ENCODE data around the gene SLC36A4.
"Not testable (repeated sequence)": the region's sequence is repeated elsewhere in the genome, so short reads cannot be mapped to it uniquely, and the experiment has no call there.

The SLC36A4 gene

DNA sequence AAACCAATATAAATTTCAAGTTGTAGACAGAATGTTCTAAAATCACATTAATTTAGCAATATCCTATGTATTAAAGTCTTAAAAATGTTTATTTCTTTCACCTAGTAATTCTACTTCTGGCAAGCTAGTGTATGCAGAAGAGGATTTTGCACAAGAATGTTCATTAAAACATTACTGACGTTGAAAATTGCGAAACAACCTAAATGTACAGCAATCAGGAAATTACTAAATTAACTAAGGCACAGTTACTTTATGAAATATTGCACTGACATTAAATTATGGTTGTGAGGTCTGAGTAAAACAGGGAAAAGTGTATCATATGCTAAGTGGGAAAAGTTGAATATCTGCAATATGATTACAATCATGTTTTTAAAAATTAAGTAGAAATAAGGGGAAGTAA, 4.1 kb downstream of the SLC36A4 start:
- DNase-seq: no peak

DNA sequence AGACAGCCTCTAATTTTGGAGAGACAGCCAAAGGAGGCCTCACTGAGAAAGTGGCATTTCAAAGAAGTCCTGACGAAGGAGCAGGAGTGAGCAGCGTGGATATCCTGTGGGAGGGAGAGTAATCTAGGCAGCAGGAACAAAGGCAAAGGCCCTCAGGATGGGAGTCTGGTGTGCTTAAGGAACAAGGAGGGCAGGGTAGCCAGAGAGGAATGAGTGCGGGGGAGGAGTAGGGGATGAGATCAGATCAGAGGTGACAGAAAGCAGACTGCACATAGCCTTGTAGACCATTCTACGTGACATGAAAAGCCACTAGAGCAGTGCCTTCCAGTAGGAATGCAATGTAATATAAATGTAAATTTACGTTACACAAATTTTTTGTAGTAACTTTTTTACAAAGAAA, 5.6 kb downstream of the SLC36A4 start:
- no peak for DNase-seq

DNA sequence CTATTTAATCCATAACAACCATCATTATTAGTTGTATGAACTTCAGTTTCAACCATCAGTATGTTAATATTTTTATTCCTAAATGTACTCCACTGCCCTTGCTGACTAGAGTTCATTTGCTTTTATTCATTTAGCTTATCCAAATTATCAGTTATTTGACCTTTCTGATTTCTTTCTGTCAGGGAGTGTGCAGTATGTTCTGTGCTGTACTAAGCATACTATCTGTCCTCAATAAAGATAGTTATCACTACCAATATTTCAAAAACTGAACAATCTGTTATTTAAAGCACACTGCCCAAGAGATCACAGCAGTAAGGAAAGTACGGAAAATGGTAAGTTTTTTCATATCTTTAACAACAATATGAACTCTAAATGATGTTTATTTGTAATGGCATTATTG, 8.3 kb downstream of the SLC36A4 start:
- DNase-seq: no peak

DNA sequence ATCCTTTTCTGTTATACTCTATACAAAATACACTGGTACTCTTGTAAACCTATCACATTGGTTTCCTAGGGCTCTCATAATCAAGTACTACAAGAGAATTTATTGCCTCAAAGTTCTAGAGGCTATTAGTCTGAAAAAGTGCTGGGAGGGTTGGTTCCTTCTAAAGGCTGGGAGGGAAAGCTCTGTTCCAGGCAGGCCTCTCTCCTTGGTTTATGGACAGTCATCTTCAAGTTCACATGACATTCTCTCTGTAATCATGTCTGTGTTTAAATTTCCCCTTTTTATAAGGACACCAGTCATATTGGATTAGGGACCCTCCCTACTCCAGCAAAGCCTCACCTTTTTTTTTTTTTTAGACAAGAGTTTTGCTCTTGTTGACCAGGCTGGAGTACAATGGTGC, 9.1 kb downstream of the SLC36A4 start:
- DNase-seq: no peak

DNA sequence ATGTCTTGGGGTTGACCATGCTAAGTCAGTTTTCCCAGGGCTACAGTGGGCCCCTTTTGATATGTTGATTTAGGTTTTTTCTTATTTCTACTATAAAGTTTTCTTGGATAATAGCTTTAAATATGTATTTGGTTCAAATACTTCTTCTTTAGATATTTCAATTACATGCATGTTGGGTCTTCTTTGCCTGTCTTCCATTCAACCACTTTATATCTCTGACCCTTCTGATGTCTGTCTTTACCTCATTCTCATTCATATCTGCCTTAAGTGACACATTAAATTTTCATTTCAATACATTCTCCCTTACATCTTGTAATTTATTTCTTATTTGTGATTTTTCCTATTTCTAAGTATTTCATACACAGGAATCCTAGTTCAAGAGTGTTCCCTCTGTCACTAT, 10.5 kb downstream of the SLC36A4 start:
- no peak for DNase-seq

DNA sequence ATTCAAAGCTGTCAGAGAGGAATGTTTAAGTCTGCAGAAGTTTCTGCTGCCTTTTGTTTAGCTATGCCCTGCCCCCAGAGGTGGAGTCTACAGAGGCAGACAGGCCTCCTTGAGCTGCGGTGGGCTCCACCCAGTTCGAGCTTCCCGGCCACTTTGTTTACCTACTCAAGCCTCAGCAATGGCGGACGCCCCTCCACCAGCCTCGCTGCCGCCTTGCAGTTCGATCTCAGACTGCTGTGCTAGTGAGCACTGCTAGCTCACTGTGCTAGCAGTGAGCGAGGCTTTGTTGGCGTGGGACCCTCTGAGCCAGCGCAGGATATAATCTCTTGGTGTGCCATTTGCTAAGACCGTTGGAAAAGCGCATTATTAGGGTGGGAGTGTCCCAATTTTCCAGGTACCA, 19.9 kb downstream of the SLC36A4 start:
- DNase-seq: not testable (repeated sequence)

DNA sequence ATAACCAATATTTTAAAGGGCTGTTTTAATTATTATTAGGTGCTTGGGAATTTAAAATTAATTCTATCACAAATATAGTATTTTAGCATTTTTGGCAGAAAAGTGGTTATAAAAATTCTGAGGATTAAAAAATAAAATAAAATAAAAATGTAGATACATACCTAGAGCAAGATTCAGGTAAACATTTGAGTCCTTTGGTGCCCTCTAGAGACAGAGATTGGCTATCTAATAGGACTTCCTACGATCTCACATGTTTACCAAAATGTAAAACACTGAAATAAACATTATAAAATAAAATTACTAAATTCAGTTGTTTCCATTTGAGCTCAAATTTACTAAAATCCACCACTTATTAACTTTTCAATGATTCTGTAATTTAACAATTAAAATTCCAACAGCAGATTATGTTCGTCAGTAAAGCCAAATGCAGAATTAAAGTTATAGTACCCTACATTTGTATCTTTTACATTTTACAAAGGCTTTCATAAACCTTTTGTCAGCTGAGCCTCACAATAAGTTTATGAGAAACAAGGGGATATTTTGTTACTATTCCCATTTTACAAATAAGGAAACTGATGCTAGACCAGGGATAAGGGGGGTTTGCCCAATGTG, 27.7 kb downstream of the SLC36A4 start:
- peak; percentile 23 for DNase-seq

DNA sequence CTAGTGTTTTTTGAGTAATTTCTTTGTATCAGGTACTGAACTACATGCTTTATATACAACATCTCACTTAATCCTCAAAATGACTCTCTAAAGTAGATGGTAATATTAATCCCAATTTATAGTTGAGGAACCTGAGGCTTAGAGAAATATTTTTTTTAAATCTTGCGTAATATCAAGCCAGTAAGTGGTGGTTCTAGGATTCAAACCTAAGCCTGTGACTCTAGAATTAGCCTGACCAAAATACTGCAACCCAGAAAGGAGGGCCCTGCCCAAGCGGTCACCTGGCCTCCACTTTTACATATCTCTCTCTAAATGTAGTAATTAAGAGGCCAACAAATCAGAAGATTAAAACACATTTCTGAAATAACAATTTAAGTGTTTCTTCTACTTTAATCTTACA, 28.6 kb downstream of the SLC36A4 start:
- DNase-seq: no peak

DNA sequence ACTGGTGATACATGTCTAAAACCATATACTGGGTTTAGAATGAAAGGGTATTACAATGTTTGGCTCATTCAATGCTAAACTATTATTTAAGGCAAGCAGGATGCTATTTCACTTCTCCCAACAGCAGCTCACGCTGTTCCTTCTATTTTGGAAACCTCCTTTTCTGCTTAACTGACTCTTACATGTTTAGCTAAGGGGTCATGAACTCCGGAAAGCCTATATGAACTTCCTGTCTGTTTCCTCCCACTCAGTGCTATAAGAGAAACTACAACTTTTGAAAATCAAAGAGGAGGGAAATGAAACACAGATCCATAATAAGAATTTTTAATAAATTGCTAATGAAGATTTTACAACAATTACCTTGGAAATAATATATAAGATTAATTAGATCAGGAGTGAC, 30.9 kb downstream of the SLC36A4 start:
- DNase-seq: no peak

DNA sequence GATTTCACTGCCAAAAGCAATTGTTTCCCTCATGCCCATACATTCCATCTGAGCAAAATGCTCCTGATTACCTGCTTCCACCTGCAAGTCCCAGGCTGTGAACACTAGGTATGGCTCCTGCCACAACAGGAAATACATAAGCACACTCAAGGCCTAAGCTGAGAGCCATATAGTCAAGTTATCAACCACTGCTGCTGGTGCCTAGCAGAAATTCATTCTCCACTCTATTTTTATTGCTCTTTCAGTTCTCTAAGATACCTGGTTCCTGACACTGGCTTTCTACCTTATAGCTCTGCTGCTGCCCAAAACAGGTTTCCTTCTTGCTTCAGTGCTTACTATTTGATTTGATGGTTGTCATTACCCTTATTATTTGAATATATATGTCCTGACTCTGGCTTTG, 31.6 kb downstream of the SLC36A4 start:
- DNase-seq: no peak

DNA sequence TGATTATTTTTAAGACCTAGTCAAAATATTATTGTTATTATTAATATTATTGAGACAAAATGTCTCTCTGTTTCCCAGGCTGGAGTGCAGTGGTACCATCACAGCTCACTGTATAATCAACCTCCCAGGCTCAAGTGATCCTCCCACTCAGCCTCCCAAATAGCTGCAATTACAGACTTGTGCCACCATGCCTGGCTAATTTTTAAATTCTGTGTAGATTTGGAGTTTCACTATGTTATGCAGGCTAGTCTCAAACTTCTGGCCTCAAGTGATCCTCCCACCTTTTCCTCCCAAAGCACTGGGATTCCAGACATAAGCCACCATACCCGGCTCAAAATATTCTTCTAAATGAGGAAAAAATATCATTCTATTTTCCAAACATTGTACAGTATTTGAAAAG, 37.0 kb downstream of the SLC36A4 start:
- no peak for DNase-seq

DNA sequence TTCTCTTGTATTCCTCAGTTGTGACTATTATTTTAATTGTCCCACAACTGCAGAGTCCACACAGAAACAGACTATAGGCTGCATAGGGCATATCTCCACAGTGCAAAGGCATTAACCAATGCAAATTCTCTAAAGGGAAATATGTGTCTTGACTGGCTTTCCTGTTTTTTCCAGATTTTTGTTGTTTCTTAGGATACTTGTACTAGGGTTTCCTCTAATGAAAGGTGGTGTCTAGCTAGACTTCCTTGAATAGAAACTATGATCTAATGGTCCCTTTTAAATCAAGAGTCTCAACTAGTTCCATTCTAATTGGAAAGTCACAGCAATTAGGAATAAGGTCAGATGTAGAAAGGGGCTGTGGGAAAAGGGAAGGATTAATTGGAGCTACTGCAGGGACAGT, 37.6 kb downstream of the SLC36A4 start:
- DNase-seq: no peak

DNA sequence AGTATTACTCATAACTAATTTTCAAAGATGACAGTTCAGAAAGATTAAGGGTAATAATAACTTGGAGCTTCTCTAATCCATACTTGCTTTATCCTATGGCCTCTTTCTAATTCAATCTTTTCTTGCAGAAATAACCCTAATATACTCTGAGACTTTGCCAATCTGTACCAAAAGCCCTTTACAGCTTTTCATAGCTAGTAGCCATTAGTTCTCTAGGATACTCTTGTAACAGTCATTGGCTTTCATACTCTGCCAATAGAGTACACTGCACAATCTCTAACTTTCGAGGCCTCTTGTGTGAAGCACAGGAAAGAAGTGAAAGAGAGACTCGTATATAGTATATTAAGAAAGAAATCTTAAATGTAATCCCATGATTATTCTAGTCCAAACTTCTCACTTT, 38.1 kb downstream of the SLC36A4 start:
- DNase-seq: no peak

DNA sequence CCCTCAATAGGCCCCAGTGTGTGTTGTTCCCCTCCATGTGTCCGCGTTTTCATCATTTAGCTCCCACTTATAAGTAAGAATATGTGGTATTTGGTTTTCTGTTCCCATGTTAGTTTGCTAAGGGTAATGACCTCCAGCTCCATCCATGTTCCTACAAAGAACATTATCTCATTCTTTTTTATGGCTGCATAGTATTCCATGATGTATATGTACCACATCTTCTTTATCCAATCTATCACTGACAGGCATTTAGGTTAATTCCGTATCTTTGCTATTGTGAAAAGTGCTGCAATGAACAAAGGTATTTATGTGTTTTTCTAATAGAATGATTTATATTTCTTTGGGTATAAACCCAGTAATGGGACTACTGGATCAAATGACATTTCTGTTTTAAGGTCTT, 42.1 kb downstream of the SLC36A4 start:
- DNase-seq: no peak

DNA sequence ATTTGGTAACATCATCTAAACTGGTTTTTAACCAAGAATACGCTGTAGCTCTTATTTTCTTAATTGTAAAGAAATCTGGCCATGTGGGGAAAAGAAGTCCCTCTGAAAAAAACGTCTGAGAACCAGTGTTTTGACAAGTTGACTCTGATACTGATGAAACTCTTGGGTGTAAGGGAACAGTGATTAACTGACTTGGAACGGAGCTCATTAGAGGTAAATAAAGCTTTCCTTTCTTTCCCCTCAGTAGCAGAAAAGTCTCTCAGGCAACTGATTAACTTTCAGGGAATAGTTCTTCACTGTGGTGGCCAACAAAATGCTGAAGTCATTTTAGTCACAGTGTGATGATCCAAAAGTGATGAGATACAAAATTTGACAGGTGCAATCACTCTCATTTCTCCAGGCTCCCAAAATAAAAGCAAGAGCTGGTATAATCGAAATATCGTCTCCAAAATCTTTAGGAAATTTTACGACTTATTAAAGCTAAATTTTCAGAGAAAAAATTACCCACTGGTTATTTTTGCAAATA, 52.3 kb downstream of the SLC36A4 start:
- no peak for DNase-seq

DNA sequence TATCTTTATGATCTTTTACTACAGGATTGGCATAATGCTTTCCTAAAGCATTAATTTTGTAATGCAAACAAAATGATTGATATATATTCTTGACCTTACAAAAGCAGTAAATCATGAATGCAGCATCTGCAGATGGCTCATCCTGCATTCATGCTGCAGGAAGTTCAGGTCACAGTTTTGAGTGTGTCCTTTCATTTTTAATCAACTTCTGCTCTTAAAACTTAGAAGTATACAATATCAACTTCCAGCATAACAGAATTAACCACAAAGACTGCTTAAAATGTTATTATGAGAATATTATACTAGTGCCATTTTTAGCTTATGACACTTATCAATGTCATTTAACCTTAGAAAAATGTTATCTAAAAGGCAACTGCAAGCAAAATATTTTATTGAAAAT, 54.0 kb downstream of the SLC36A4 start:
- no peak for DNase-seq

DNA sequence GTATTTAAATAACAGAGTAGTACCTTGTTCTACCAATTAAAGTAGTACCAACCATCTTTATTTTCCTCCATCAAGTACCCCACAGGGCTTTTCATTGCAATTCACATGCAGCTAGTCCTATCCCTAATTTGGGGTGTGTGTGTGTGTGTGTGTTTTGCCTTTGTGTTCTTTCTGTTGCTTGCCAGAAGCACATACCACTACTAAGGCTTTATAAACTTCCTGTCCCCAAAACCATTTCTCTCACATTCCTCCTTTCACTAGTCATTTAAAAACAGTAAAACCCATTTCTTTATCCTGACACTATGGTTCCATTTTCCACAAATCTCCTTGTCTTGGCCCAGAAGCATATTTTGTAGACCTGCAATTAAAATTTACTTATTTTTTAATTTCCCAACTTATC, 54.6 kb downstream of the SLC36A4 start:
- DNase-seq: no peak

DNA sequence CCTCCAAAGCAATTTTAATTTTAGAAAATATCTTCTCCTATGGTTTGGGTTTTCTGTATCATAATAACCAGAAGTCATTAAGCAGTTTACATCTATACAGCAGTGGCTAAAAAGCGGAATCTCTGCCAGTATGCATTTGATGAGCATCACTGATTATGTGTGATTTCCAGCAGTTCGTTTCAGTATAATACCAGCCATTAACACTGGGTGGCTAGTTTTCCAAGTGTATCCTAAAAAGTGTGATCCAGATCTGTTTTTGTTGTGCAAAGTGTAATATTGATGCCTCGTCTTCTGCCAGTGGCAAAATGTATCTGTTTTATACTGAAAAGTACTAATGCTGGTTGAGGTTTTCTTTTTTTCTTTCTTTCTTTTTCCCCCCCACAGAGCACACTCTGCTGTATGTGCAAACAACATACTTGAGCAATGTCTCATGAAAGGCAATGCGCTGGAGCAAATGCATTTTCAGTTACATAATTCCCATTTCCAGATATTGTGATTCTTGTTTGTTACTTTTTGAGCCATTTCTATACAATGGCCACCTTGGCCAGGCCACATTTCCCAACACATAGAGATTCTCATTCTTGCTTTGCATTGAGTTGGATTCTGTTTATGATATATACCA, 64.2 kb downstream of the SLC36A4 start:
- no peak for DNase-seq

DNA sequence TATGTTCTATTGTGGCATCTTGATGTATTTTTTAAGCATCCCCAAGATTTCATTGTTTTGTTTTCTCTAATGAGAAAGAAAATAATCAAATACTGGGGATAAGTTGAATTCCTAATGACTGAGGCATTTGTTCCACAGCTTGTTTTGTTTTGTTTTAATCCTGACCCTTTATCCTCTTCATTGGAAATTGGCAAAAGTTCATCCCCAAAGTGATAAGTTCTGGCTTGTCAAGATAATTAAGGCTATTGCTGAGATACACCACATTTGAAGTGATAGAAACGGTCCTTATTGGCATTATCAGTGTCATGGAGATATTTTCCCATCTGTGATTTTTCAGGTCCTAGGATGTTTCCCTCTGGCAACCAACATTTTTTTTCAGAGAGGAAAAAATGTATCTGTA, 65.0 kb downstream of the SLC36A4 start:
- no peak for DNase-seq

DNA sequence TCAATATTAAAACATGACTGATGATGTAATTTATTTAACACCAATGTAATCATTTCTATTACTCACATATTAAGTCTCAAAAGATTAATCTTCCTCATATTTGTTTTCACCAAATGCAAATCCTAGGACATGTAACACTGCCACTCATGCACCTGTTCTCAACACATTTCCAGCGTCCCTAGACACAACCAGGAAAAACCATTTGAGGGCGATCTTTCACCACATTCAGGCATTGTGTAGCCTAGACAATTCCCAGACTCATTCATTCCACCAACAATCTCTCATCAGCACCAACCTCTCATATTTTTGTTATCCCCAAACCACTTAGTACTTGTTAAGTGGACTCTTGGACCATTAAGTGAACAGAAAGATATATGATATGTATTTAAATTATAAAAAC, 66.1 kb downstream of the SLC36A4 start:
- peak; percentile 45 for DNase-seq

DNA sequence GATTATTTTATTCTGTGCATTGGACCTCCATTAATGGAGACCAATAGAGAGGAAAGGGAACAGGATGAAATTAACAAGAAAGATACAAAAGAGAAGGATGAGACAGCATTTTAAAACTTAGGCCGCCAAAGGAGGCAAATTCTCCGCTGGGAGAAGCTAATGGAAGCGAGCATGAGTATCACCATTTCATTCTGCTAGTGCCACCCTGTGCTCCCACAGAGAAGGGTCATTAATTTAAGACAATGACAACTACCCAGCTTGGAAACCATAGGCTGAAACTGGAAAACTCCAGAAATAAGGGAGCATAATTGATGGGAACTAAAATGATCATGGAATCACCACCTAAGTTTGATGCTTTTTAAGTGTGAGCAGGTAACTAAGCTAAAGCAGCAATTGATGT, 69.2 kb downstream of the SLC36A4 start:
- DNase-seq: no peak

DNA sequence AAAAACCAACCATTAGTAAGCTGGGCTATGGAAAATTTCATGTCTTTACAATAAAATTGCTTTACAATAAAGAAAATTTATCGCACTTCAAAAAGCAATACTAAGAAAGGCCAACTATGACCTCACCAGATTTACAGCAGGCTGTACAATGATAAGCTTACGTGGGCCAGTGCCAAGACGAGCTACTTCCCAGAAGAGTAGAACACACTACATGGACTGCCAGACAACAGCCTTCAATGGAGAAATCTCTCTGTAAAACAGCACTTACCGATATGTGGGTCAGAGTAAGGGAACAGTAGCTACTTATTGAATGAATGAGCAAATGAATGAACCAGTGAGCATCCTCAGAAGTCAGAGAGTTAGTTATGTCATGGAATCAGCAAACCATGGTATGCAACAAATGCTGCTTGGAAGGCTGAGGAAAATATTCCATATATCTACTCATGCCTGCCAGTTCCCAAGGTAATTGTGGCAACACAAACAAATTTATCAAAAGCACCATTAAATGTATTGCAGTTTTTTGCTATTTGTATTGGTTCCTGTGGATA, 74.4 kb downstream of the SLC36A4 start:
- DNase-seq: no peak

DNA sequence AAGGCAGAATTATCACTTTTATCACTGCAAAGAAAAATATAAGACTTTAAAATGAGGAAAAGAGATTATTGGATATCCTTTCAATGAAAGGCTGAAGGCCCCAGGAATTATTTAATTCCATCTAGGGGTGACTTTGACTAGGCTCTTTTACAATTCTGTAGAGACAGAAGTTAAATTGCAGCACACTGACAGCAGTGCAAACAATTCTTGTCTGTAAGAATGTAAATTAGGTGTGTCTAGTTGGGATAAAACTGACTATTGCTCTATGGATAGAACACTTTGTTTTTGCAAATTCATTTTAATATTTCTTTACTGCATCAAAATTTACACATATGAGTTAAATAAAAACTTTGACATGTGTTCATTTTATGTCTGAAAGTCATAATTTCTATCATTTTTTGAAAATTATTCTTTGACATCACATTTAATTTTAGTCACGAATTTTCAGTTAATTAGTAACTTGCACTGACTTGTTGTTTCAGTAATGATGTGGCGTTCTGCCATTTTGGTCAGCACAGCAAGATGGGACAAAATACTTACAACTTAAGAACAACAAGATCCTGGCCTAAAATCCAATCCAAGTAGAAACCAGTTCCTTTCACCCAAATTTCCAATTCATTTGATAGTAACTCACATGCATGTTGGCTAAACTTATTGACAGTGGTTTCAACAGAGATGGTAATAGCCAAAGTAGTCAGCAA, 75.1 kb downstream of the SLC36A4 start:
- DNase-seq: no peak

DNA sequence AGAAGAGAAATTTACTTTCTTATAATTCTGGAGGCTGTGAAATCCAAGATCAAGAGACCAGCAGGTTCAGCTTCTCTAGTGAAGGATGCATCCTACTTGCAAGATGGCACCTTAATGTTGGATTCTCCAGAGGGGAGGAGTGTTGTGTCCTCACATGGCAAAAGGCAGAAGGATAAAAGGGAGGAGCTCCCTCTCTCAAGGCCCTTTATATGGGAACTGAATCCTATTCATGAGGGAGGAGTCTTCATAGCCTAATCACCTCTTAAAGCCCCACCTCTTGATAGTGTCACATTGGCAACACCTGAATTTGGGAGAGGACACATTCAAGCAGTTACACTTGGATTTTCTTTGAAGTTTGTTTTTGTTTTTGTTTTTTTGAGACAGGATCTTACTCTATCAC, 79.5 kb downstream of the SLC36A4 start:
- DNase-seq: no peak
